Adrenal gland (tissue), 5 donors: ENCODE measurements around the gene SNX8.
"Not testable (repeated sequence)": the region's sequence is repeated elsewhere in the genome, so short reads cannot be mapped to it uniquely, and the experiment has no call there.

ENCODE experiments used
- POLR2A ChIP-seq, 2 donors: fragments of 450-650 bp; IDR thresholded peaks; one replicate each; pipeline ENCODE4 v1.6.1; 2017; ENCODE audit warnings: antibody characterized with exemption in 2 of 2, mild to moderate bottlenecking in 2 of 2, moderate library complexity in 1 of 2
- TF ChIP-seq, protein P1 (sequence below), 6 experiments: fragments of 450-650 bp in 4 of 6; fragments of 200-600 bp in 2 of 6; sonication (generic) in 1 of 6; IDR thresholded peaks; 1 replicate in 5 of 6; 2 replicates in 1 of 6; pipeline versions ENCODE4 v1.5.1 to v1.8.0; 2016 to 2021; ENCODE audit warnings: antibody characterized with exemption in 6 of 6, mild to moderate bottlenecking in 2 of 6, moderate library complexity in 1 of 6
- donor health status: DM: no; HTN: no; CAD: no.

- TF ChIP-seq, protein P1, sequence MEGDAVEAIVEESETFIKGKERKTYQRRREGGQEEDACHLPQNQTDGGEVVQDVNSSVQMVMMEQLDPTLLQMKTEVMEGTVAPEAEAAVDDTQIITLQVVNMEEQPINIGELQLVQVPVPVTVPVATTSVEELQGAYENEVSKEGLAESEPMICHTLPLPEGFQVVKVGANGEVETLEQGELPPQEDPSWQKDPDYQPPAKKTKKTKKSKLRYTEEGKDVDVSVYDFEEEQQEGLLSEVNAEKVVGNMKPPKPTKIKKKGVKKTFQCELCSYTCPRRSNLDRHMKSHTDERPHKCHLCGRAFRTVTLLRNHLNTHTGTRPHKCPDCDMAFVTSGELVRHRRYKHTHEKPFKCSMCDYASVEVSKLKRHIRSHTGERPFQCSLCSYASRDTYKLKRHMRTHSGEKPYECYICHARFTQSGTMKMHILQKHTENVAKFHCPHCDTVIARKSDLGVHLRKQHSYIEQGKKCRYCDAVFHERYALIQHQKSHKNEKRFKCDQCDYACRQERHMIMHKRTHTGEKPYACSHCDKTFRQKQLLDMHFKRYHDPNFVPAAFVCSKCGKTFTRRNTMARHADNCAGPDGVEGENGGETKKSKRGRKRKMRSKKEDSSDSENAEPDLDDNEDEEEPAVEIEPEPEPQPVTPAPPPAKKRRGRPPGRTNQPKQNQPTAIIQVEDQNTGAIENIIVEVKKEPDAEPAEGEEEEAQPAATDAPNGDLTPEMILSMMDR (IDR thresholded peaks at IDR 0.05) = not testable (repeated sequence)
- not testable (repeated sequence) for TF ChIP-seq POLR2A (IDR thresholded peaks at IDR 0.05)
These were observed 10.7 kb downstream of the SNX8 start for GRCh38 chr7:2303520-2303919.
